ENCODE results near the gene TRAPPC6A.
A peak's percentile ranks its signal among the peaks of the same experiment; 100 is the strongest.

The TRAPPC6A gene

DNA sequence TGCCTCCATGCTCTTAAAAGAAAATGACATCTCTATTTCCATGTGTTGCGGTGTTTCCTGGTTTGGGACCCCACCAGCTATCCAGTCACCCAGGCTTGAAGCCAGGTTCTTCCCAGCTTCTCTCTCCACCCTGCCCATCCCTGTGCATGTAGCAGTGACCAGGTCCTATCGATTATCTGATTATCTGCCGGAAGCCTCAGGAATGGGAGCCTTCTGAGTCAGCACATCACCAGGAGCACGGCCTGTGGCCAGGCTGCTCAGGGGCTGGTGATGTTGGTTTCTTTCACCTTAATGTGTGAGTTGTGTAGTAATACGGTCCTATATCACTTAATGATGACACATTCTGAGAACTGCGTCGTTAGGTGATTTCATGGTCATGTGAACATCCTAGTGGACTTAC is 51.4 kb downstream of the TRAPPC6A start:
- no peaks in the 10 kb centered on the region for H3K27me3 ChIP-seq (ENCODE audit: control insufficient read depth, low read length)
- H3K79me2 ChIP-seq (ENCODE audit: control insufficient read depth, low read length), result peaks cover 87% of the 10 kb centered on the region
- peaks cover 23% of the 10 kb centered on the region for H3K4me1 ChIP-seq (ENCODE audit: control insufficient read depth, low read length)
- TF ChIP-seq, protein P1, sequence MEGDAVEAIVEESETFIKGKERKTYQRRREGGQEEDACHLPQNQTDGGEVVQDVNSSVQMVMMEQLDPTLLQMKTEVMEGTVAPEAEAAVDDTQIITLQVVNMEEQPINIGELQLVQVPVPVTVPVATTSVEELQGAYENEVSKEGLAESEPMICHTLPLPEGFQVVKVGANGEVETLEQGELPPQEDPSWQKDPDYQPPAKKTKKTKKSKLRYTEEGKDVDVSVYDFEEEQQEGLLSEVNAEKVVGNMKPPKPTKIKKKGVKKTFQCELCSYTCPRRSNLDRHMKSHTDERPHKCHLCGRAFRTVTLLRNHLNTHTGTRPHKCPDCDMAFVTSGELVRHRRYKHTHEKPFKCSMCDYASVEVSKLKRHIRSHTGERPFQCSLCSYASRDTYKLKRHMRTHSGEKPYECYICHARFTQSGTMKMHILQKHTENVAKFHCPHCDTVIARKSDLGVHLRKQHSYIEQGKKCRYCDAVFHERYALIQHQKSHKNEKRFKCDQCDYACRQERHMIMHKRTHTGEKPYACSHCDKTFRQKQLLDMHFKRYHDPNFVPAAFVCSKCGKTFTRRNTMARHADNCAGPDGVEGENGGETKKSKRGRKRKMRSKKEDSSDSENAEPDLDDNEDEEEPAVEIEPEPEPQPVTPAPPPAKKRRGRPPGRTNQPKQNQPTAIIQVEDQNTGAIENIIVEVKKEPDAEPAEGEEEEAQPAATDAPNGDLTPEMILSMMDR (IDR thresholded peaks at IDR 0.05; ENCODE audit: low read depth, low read length, poor library complexity, severe bottlenecking), result no peak
- no peak for TF ChIP-seq EZH2phosphoT487 (IDR thresholded peaks at IDR 0.05; ENCODE audit: borderline replicate concordance, low read length)
- H4K20me1 ChIP-seq (ENCODE audit: control insufficient read depth, insufficient read depth, low read depth, low read length), result peaks cover 16% of the 10 kb centered on the region
- H3K27ac ChIP-seq (ENCODE audit: low read depth, low read length), result no peak overlapping the region
- H3K4me3 ChIP-seq (ENCODE audit: low read length), result no peak overlapping the region
- H3K4me2 ChIP-seq (ENCODE audit: low read length), result no peak overlapping the region
- H3F3A ChIP-seq (ENCODE audit: control insufficient read depth, insufficient read depth), result peaks cover 4% of the 10 kb centered on the region
- no peaks in the 10 kb centered on the region for H3K9me2 ChIP-seq (replicated peaks; ENCODE audit: control insufficient read depth, low read length)
- no peaks in the 10 kb centered on the region for H3K36me3 ChIP-seq (ENCODE audit: control insufficient read depth, low read length)
- H3K9me3 ChIP-seq (ENCODE audit: control insufficient read depth, insufficient read depth, low read length), result no peaks in the 10 kb centered on the region

DNA sequence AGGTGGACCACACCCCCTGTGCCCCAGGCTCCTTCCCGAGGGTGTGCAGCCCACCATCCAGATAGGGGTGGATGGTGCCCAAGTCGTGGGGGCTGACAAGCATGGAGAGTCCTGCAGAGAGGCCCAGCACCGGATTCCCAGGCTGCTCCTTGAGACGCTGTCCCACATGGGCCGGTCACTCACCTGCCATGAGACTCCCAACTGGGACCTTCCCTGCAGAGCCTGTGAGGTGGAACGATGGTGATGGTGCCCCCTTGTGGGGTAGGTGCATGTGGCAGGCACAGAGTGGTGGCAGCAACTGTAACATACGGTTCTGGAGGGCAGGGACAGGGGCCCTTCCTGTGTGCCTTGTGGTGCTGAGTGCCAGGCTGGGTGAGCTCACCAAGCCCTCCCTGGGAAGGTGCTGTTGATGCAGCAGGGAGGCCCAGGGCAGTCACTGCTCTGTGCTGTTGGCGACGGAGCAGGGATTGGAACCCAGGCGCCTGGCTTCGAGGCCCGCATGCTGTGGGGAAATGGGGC is 52.0 kb downstream of the TRAPPC6A start:
- Histone ChIP-seq H3K4me1 (ENCODE audit: control insufficient read depth, low read length) (peaks cover 20% of the 10 kb centered on the region), H3K9me2 (replicated peaks; ENCODE audit: control insufficient read depth, low read length) (no peaks in the 10 kb centered on the region), H3K36me3 (ENCODE audit: control insufficient read depth, low read length) (no peaks in the 10 kb centered on the region), H3K79me2 (ENCODE audit: control insufficient read depth, low read length) (peaks cover 88% of the 10 kb centered on the region), H3K4me3 (ENCODE audit: low read length) (no peak overlapping the region), H3F3A (ENCODE audit: control insufficient read depth, insufficient read depth) (peaks cover 4% of the 10 kb centered on the region; the same call in 1 of the 2 replicates), H3K4me2 (ENCODE audit: low read length) (no peak overlapping the region), H4K20me1 (ENCODE audit: control insufficient read depth, insufficient read depth, low read depth, low read length) (peaks cover 16% of the 10 kb centered on the region), H3K27me3 (ENCODE audit: control insufficient read depth, low read length) (no peaks in the 10 kb centered on the region), H3K9me3 (ENCODE audit: control insufficient read depth, insufficient read depth, low read length) (no peaks in the 10 kb centered on the region), H3K27ac (ENCODE audit: low read depth, low read length) (no peak overlapping the region)
- TF ChIP-seq EZH2phosphoT487 (IDR thresholded peaks at IDR 0.05; ENCODE audit: borderline replicate concordance, low read length), result no peak
- TF ChIP-seq, protein P1 (IDR thresholded peaks at IDR 0.05; ENCODE audit: low read depth, low read length, poor library complexity, severe bottlenecking), result peak; percentile 89

DNA sequence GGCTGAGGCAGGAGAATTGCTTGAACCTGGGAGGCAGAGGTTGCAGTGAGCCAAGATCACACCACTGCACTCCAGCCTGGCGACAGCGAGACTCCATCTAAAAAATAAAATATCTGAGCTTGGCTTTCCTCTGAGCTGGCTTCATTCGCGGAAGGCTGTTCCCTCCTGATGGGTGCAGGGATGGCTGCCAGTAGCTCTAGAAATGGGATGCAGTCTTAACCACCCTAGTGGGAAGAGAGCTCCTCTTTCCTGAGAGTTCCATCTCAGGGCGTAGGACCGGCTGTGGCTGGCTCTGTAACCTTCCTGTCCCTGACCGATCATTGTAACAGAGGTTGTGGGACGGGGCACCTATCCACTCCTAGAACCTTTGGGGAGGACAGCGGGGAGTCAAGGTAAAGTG is 52.7 kb downstream of the TRAPPC6A start:
- no peak overlapping the region for H3K4me2 ChIP-seq (ENCODE audit: low read length)
- peaks cover 88% of the 10 kb centered on the region for H3K79me2 ChIP-seq (ENCODE audit: control insufficient read depth, low read length)
- TF ChIP-seq, protein P1 (IDR thresholded peaks at IDR 0.05; ENCODE audit: low read depth, low read length, poor library complexity, severe bottlenecking), result no peak
- TF ChIP-seq EZH2phosphoT487 (IDR thresholded peaks at IDR 0.05; ENCODE audit: borderline replicate concordance, low read length), result no peak
- peaks cover 13% of the 10 kb centered on the region for H3K4me1 ChIP-seq (ENCODE audit: control insufficient read depth, low read length)
- no peaks in the 10 kb centered on the region for H3K9me3 ChIP-seq (ENCODE audit: control insufficient read depth, insufficient read depth, low read length)
- no peaks in the 10 kb centered on the region for H3K36me3 ChIP-seq (ENCODE audit: control insufficient read depth, low read length)
- no peak overlapping the region for H3K4me3 ChIP-seq (ENCODE audit: low read length)
- no peaks in the 10 kb centered on the region for H3K27me3 ChIP-seq (ENCODE audit: control insufficient read depth, low read length)
- peaks cover 4% of the 10 kb centered on the region; the same call in 1 of the 2 replicates for H3F3A ChIP-seq (ENCODE audit: control insufficient read depth, insufficient read depth)
- H3K9me2 ChIP-seq (replicated peaks; ENCODE audit: control insufficient read depth, low read length), result no peaks in the 10 kb centered on the region
- peaks cover 16% of the 10 kb centered on the region for H4K20me1 ChIP-seq (ENCODE audit: control insufficient read depth, insufficient read depth, low read depth, low read length)
- H3K27ac ChIP-seq (ENCODE audit: low read depth, low read length), result no peak overlapping the region
